GM12878 (cell line): Measurements from ENCODE around the gene CAPN7. TPM values are rescaled to one million over a fixed set of nuclear protein-coding genes. Genes with fewer than 3 reads are reported as not detected.

Experiments
- ELK1 ChIP-seq: IDR thresholded peaks from 2 replicates; pipeline ENCODE4 v1.6.1; 2012; ENCODE audit warnings: low read depth, low read length, improper control_type of control experiment
- HDGF ChIP-seq: fragments of 450-650 bp; IDR thresholded peaks from 2 replicates; pipeline ENCODE4 v1.6.1; 2016; ENCODE audit warnings: antibody characterized with exemption
- MEF2A ChIP-seq: IDR thresholded peaks from 2 replicates; pipeline ENCODE4 v1.6.1; 2011; ENCODE audit warnings: low read depth, mild to moderate bottlenecking, low read length, moderate library complexity; ENCODE audit not compliant: insufficient read depth
- MYC ChIP-seq: IDR thresholded peaks from 2 replicates; pipeline ENCODE4 v1.6.1; 2011; ENCODE audit warnings: mild to moderate bottlenecking, low read length, moderate library complexity, inconsistent platforms; ENCODE audit not compliant: insufficient read depth, insufficient replicate concordance, insufficient read length, severe bottlenecking
- NFYA ChIP-seq: IDR thresholded peaks from 2 replicates; pipeline ENCODE4 v1.6.1; 2011; ENCODE audit warnings: low read depth, mild to moderate bottlenecking, low read length, improper control_type of control experiment, borderline replicate concordance
- NFYB ChIP-seq: IDR thresholded peaks from 2 replicates; pipeline ENCODE4 v1.6.1; 2011; ENCODE audit warnings: low read depth, mild to moderate bottlenecking, low read length, improper control_type of control experiment, moderate library complexity; ENCODE audit not compliant: insufficient read depth
- NR2F1 ChIP-seq: fragments of 450-650 bp; conservative IDR thresholded peaks from 2 replicates; pipeline ENCODE4 v1.6.1; 2017; ENCODE audit warnings: mild to moderate bottlenecking
- POLR2AphosphoS5 ChIP-seq: IDR thresholded peaks from 2 replicates; pipeline ENCODE4 v1.6.1; 2011; ENCODE audit warnings: mild to moderate bottlenecking, low read length, inconsistent platforms
- RB1 ChIP-seq: fragments of 450-650 bp; formaldehyde crosslinking; IDR thresholded peaks from 2 replicates; pipeline ENCODE4 v1.6.1; 2017; ENCODE audit warnings: mild to moderate bottlenecking, borderline replicate concordance
- RCOR1 ChIP-seq: conservative IDR thresholded peaks from 2 replicates; pipeline ENCODE4 v1.6.1; 2012; ENCODE audit warnings: low read depth, low read length, improper control_type of control experiment
- RUNX3 ChIP-seq: IDR thresholded peaks from 2 replicates; pipeline ENCODE4 v1.6.1; 2012; ENCODE audit warnings: low read length, inconsistent platforms
- TCF3 ChIP-seq: IDR thresholded peaks from 2 replicates; pipeline ENCODE4 v1.6.1; 2012; ENCODE audit warnings: low read depth, mild to moderate bottlenecking, low read length, borderline replicate concordance; ENCODE audit not compliant: insufficient read depth
- ZBED1 ChIP-seq: IDR thresholded peaks from 2 replicates; pipeline ENCODE4 v1.6.1; 2016; ENCODE audit warnings: borderline replicate concordance
- ZNF274 ChIP-seq: IDR thresholded peaks from one replicate; pipeline ENCODE4 v1.8.0; 2011; ENCODE audit not compliant: insufficient read length, insufficient read depth
- polyA plus RNA-seq, 11 experiments: library from polyadenylated mRNA; depleted of rRNA in 4 of 11; unstranded in 6 of 11; stranded (reverse) in 5 of 11; fragments of >200 nt; fragmentation: Nextera tagmentation in 4 of 11; fragmentation: Illumina TruSeq in 1 of 11; extraction: Ambion mirVana in 4 of 11; extraction: Trizol in 1 of 11; gene quantifications; 1 replicate in 1 of 11; 2 replicates in 10 of 11; pipeline versions ENCODE4 v1.2.1 to v1.2.3, GENCODE V29; 2011 to 2016; ENCODE audit warnings: inconsistent platforms in 2 of 11, missing spikeins in 2 of 11, low read depth in 1 of 11
- total RNA-seq, 4 experiments: library from RNA; depleted of rRNA in 3 of 4; stranded (reverse); fragments of >200 nt in 3 of 4; fragmentation: Illumina TruSeq in 1 of 4; extraction: Trizol in 1 of 4; gene quantifications; 2 replicates each; pipeline versions ENCODE4 v1.2.1 to v1.2.3, GENCODE V29; 2013 to 2021
- TF ChIP-seq, protein P1 (sequence below): fragments of 450-650 bp; IDR thresholded peaks from 2 replicates; pipeline ENCODE4 v1.6.1; 2017; ENCODE audit warnings: mild to moderate bottlenecking, moderate library complexity
- TF ChIP-seq, protein P2 (sequence below): fragments of 450-650 bp; IDR thresholded peaks from 2 replicates; pipeline ENCODE4 v1.6.1; 2018; ENCODE audit warnings: mild to moderate bottlenecking, low read depth, moderate library complexity; ENCODE audit not compliant: partially characterized antibody
- TF ChIP-seq, protein P3 (sequence below): fragments of 450-650 bp; IDR thresholded peaks from 2 replicates; pipeline ENCODE4 v1.6.1; 2014; ENCODE audit warnings: mild to moderate bottlenecking
- TF ChIP-seq, protein P4 (sequence below): fragments of 450-650 bp; conservative IDR thresholded peaks from 2 replicates; pipeline ENCODE4 v1.6.1; 2017; ENCODE audit warnings: mild to moderate bottlenecking, moderate library complexity

Gene CAPN7
- total and polyA plus RNA-seq, 10 of the 15 experiments (the other 5 are each of a cell fraction or from before 2014, with no cell fraction given) = 5.3 to 27.0 (median 18.2) TPM

- TF ChIP-seq, protein P1, sequence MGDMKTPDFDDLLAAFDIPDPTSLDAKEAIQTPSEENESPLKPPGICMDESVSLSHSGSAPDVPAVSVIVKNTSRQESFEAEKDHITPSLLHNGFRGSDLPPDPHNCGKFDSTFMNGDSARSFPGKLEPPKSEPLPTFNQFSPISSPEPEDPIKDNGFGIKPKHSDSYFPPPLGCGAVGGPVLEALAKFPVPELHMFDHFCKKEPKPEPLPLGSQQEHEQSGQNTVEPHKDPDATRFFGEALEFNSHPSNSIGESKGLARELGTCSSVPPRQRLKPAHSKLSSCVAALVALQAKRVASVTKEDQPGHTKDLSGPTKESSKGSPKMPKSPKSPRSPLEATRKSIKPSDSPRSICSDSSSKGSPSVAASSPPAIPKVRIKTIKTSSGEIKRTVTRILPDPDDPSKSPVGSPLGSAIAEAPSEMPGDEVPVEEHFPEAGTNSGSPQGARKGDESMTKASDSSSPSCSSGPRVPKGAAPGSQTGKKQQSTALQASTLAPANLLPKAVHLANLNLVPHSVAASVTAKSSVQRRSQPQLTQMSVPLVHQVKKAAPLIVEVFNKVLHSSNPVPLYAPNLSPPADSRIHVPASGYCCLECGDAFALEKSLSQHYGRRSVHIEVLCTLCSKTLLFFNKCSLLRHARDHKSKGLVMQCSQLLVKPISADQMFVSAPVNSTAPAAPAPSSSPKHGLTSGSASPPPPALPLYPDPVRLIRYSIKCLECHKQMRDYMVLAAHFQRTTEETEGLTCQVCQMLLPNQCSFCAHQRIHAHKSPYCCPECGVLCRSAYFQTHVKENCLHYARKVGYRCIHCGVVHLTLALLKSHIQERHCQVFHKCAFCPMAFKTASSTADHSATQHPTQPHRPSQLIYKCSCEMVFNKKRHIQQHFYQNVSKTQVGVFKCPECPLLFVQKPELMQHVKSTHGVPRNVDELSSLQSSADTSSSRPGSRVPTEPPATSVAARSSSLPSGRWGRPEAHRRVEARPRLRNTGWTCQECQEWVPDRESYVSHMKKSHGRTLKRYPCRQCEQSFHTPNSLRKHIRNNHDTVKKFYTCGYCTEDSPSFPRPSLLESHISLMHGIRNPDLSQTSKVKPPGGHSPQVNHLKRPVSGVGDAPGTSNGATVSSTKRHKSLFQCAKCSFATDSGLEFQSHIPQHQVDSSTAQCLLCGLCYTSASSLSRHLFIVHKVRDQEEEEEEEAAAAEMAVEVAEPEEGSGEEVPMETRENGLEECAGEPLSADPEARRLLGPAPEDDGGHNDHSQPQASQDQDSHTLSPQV = 0 out of 2 replicates have a peak, but pooled peaks have one; percentile 2
- TF ChIP-seq POLR2AphosphoS5 = no peak
- no peak for TF ChIP-seq MYC
- peak; percentile 99 for TF ChIP-seq RUNX3
- no peak for TF ChIP-seq RCOR1
- no peak for TF ChIP-seq HDGF
- TF ChIP-seq, protein P2, sequence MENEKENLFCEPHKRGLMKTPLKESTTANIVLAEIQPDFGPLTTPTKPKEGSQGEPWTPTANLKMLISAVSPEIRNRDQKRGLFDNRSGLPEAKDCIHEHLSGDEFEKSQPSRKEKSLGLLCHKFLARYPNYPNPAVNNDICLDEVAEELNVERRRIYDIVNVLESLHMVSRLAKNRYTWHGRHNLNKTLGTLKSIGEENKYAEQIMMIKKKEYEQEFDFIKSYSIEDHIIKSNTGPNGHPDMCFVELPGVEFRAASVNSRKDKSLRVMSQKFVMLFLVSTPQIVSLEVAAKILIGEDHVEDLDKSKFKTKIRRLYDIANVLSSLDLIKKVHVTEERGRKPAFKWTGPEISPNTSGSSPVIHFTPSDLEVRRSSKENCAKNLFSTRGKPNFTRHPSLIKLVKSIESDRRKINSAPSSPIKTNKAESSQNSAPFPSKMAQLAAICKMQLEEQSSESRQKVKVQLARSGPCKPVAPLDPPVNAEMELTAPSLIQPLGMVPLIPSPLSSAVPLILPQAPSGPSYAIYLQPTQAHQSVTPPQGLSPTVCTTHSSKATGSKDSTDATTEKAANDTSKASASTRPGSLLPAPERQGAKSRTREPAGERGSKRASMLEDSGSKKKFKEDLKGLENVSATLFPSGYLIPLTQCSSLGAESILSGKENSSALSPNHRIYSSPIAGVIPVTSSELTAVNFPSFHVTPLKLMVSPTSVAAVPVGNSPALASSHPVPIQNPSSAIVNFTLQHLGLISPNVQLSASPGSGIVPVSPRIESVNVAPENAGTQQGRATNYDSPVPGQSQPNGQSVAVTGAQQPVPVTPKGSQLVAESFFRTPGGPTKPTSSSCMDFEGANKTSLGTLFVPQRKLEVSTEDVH = no peak
- TF ChIP-seq RB1 = no peak
- TF ChIP-seq NR2F1 = 0 out of 2 replicates have a peak, but pooled peaks have one; percentile 38
- no peak for TF ChIP-seq ELK1
- TF ChIP-seq NFYB = no peak
- TF ChIP-seq TCF3 = peak; percentile 52; the same call in 1 of the 2 replicates
- TF ChIP-seq NFYA = no peak
- peak; percentile 77; the same call in 1 of the 2 replicates for TF ChIP-seq MEF2A
- peak; percentile 85; the same call in 1 of the 2 replicates for TF ChIP-seq ZBED1
- TF ChIP-seq, protein P3, sequence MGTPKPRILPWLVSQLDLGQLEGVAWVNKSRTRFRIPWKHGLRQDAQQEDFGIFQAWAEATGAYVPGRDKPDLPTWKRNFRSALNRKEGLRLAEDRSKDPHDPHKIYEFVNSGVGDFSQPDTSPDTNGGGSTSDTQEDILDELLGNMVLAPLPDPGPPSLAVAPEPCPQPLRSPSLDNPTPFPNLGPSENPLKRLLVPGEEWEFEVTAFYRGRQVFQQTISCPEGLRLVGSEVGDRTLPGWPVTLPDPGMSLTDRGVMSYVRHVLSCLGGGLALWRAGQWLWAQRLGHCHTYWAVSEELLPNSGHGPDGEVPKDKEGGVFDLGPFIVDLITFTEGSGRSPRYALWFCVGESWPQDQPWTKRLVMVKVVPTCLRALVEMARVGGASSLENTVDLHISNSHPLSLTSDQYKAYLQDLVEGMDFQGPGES = no peak
- TF ChIP-seq, protein P4, sequence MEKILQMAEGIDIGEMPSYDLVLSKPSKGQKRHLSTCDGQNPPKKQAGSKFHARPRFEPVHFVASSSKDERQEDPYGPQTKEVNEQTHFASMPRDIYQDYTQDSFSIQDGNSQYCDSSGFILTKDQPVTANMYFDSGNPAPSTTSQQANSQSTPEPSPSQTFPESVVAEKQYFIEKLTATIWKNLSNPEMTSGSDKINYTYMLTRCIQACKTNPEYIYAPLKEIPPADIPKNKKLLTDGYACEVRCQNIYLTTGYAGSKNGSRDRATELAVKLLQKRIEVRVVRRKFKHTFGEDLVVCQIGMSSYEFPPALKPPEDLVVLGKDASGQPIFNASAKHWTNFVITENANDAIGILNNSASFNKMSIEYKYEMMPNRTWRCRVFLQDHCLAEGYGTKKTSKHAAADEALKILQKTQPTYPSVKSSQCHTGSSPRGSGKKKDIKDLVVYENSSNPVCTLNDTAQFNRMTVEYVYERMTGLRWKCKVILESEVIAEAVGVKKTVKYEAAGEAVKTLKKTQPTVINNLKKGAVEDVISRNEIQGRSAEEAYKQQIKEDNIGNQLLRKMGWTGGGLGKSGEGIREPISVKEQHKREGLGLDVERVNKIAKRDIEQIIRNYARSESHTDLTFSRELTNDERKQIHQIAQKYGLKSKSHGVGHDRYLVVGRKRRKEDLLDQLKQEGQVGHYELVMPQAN = no peak
- TF ChIP-seq ZNF274 = no peak
These were observed 65.8 kb downstream of the CAPN7 start (continued) for GRCh38 chr3:15271785-15272381.
